K562 (cell line): ENCODE results near the gene FHDC1. TPM values are rescaled to one million over a fixed set of nuclear protein-coding genes. Genes with fewer than 3 reads are reported as not detected.

Experiments
- HNRNPL ChIP-seq: fragments of 200-400 bp; formaldehyde crosslinking; IDR thresholded peaks from 2 replicates; pipeline ENCODE4 v1.6.1; 2017; ENCODE audit warnings: low read depth, mild to moderate bottlenecking, low read length
- JUN ChIP-seq, 2 experiments: sonication (generic) in 1 of 2; formaldehyde crosslinking in 1 of 2; IDR thresholded peaks; 2 replicates each; pipeline versions ENCODE4 v1.6.1 to v1.8.0; 2012 to 2022; ENCODE audit warnings: borderline replicate concordance in 2 of 2, mild to moderate bottlenecking in 2 of 2, improper control_type of control experiment in 1 of 2, low read depth in 1 of 2, low read length in 1 of 2, missing genetic modification reagents in 1 of 2
- MXI1 ChIP-seq: IDR thresholded peaks from 2 replicates; pipeline ENCODE4 v1.6.1; 2011; ENCODE audit warnings: low read depth, mild to moderate bottlenecking, improper control_type of control experiment, low read length
- NR4A1 ChIP-seq, 2 experiments: fragments of 250-450 bp in 1 of 2; fragments of 450-650 bp in 1 of 2; sonication (Bioruptor Pico) in 1 of 2; IDR thresholded peaks; 2 replicates each; pipeline versions ENCODE4 v1.4.0 to v1.6.1; 2016 to 2020; ENCODE audit warnings: mild to moderate bottlenecking in 2 of 2, missing compliant biosample characterization in 1 of 2, missing genetic modification characterization in 1 of 2, moderate library complexity in 1 of 2
- PCBP2 ChIP-seq: fragments of 200-400 bp; formaldehyde crosslinking; IDR thresholded peaks from 2 replicates; pipeline ENCODE4 v1.6.1; 2018; ENCODE audit warnings: low read length, low read depth, mild to moderate bottlenecking, moderate library complexity; ENCODE audit not compliant: poor library complexity, severe bottlenecking
- RAD21 ChIP-seq, 2 experiments: fragments of 250-450 bp in 1 of 2; fragments of 450-650 bp in 1 of 2; sonication (Bioruptor Pico) in 1 of 2; formaldehyde crosslinking in 1 of 2; IDR thresholded peaks in 1 of 2; conservative IDR thresholded peaks in 1 of 2; 2 replicates each; pipeline versions ENCODE4 v1.4.0 to v1.8.0; 2020 to 2022; ENCODE audit warnings: mild to moderate bottlenecking in 2 of 2, moderate library complexity in 1 of 2
- TFAM ChIP-seq: fragments of 250-450 bp; sonication (Bioruptor Pico); conservative IDR thresholded peaks from 2 replicates; pipeline ENCODE4 v1.5.0; 2021; ENCODE audit warnings: mild to moderate bottlenecking, moderate library complexity
- ZNF239 ChIP-seq: fragments of 250-450 bp; sonication (Bioruptor Pico); IDR thresholded peaks from 2 replicates; pipeline ENCODE4 v1.4.0; 2020; ENCODE audit warnings: mild to moderate bottlenecking
- ZNF3 ChIP-seq: fragments of 250-450 bp; sonication (Bioruptor Pico); IDR thresholded peaks from 2 replicates; pipeline ENCODE4 v1.5.0; 2021; ENCODE audit warnings: mild to moderate bottlenecking, moderate library complexity
- polyA plus RNA-seq, 8 experiments: library from polyadenylated mRNA; depleted of rRNA in 4 of 8; stranded (reverse) in 5 of 8; unstranded in 3 of 8; fragments of >200 nt; fragmentation: Nextera tagmentation in 2 of 8; fragmentation: Illumina TruSeq in 1 of 8; extraction: Ambion mirVana in 2 of 8; extraction: Trizol in 1 of 8; gene quantifications; 2 replicates each; pipeline versions ENCODE4 v1.2.1 to v1.2.3, GENCODE V29; 2011 to 2014; ENCODE audit warnings: inconsistent platforms in 1 of 8, missing spikeins in 1 of 8
- total RNA-seq, 7 experiments: library from RNA; depleted of rRNA in 6 of 7; stranded (reverse); fragments of >200 nt in 6 of 7; fragmentation: Illumina TruSeq in 2 of 7; extraction: Trizol in 2 of 7; gene quantifications; 2 replicates each; pipeline versions ENCODE4 v1.2.1 to v1.2.3, GENCODE V29; 2011 to 2021; ENCODE audit warnings: low replicate concordance in 1 of 7

Gene FHDC1
- total and polyA plus RNA-seq, 9 of the 15 experiments (the other 6 are each of a cell fraction or from before 2014, with no cell fraction given), result 0.01 to 0.43 (median 0.07) TPM

GRCh38 chr4:153028535-153028934 lies 92.4 kb downstream of the FHDC1 start (continued):
- TF ChIP-seq JUN (IDR thresholded peaks at IDR 0.05; ENCODE audit: borderline replicate concordance, low read depth, low read length) (no peak), JUN (CRISPR knock-in tag; IDR thresholded peaks at IDR 0.05; ENCODE audit: borderline replicate concordance) (no peak), HNRNPL (no peak), ZNF239 (no peak), PCBP2 (no peak), NR4A1 (CRISPR knock-in tag; IDR thresholded peaks at IDR 0.05) (no peak), NR4A1 (tag; IDR thresholded peaks at IDR 0.05) (no peak), ZNF3 (CRISPR knock-in tag) (no peak), MXI1 (no peak), RAD21 (CRISPR knock-in tag; conservative IDR thresholded peaks at IDR 0.05 in 1 of 2, IDR thresholded peaks at IDR 0.05 in 1 of 2) (no peak), TFAM (CRISPR knock-in tag) (no peak)
- TF ChIP-seq, all 486 proteins: peak for 0

Other genes starting within 250 kb of the FHDC1 start
- gene TIGD4, start 156.6 kb upstream of the FHDC1 start, total RNA-seq (2014; rRNA removed), result 0.18 and 0.20 TPM in 2 replicates
- 0.25 and 0.35 TPM in 2 replicates for gene TIGD4, start 156.6 kb upstream of the FHDC1 start, total RNA-seq (2014; rRNA removed; fragmentation: Illumina TruSeq; extraction: Trizol)
- gene TIGD4, start 156.6 kb upstream of the FHDC1 start, total RNA-seq (2015; rRNA removed; fragmentation: Illumina TruSeq; extraction: Trizol), result 0.11 and 0.14 TPM in 2 replicates
- 0.11 and 0.25 TPM in 2 replicates for gene TIGD4, start 156.6 kb upstream of the FHDC1 start, total RNA-seq (2021)
- gene TIGD4, start 156.6 kb upstream of the FHDC1 start, polyA plus RNA-seq (2011; rRNA removed), result 0.09 and 0.22 TPM in 2 replicates
- gene TIGD4, start 156.6 kb upstream of the FHDC1 start, polyA plus RNA-seq (2014; fragmentation: Illumina TruSeq; extraction: Trizol), result 0.07 and 0.21 TPM in 2 replicates
- gene TIGD4, start 156.6 kb upstream of the FHDC1 start, polyA plus RNA-seq (2014; fragmentation: Nextera tagmentation; extraction: Ambion mirVana), result under 1 TPM; 0.07 to 0.10 TPM
- 0.24 and 0.28 TPM in 2 replicates for gene TIGD4, start 156.6 kb upstream of the FHDC1 start, polyA plus RNA-seq (2014; rRNA removed)
- gene ARFIP1, start 156.4 kb upstream of the FHDC1 start, total RNA-seq (2014; rRNA removed), result 21.0 and 21.8 TPM in 2 replicates
- gene ARFIP1, start 156.4 kb upstream of the FHDC1 start, total RNA-seq (2014; rRNA removed; fragmentation: Illumina TruSeq; extraction: Trizol), result 25.1 and 26.6 TPM in 2 replicates
- gene ARFIP1, start 156.4 kb upstream of the FHDC1 start, total RNA-seq (2015; rRNA removed; fragmentation: Illumina TruSeq; extraction: Trizol), result 22.2 and 23.7 TPM in 2 replicates
- 20.9 and 21.5 TPM in 2 replicates for gene ARFIP1, start 156.4 kb upstream of the FHDC1 start, total RNA-seq (2021)
- 10.9 and 19.8 TPM in 2 replicates for gene ARFIP1, start 156.4 kb upstream of the FHDC1 start, polyA plus RNA-seq (2011; rRNA removed)
- 14.1 and 18.5 TPM in 2 replicates for gene ARFIP1, start 156.4 kb upstream of the FHDC1 start, polyA plus RNA-seq (2014; fragmentation: Illumina TruSeq; extraction: Trizol)
- 10 to 100 TPM; 19.9 to 22.9 TPM for gene ARFIP1, start 156.4 kb upstream of the FHDC1 start, polyA plus RNA-seq (2014; fragmentation: Nextera tagmentation; extraction: Ambion mirVana)
- gene ARFIP1, start 156.4 kb upstream of the FHDC1 start, polyA plus RNA-seq (2014; rRNA removed), result 14.1 and 20.8 TPM in 2 replicates